ENCODE results near the gene SFXN5.

Gene SFXN5

GRCh38 chr2:72969706-72970105, 101.8 kb downstream of the SFXN5 start:
- TF ChIP-seq POLR2AphosphoS5 (IDR thresholded peaks at IDR 0.05; ENCODE audit: low read depth, low read length) (no peak), FOXP2 (optimal IDR thresholded peaks at IDR 0.05; ENCODE audit: borderline replicate concordance, extremely low read depth, extremely low read length, insufficient read depth) (no peak), SIN3A (IDR thresholded peaks at IDR 0.05; ENCODE audit: borderline replicate concordance, insufficient read depth, low read length) (no peak), REST (IDR thresholded peaks at IDR 0.05; ENCODE audit: insufficient read depth in 1 of 2, low read depth in 2 of 2, low read length in 2 of 2) (no peak)

GRCh38 chr2:72968286-72968685, 103.2 kb downstream of the SFXN5 start:
- TF ChIP-seq POLR2AphosphoS5 (IDR thresholded peaks at IDR 0.05; ENCODE audit: low read depth, low read length) (no peak), FOXP2 (optimal IDR thresholded peaks at IDR 0.05; ENCODE audit: borderline replicate concordance, extremely low read depth, extremely low read length, insufficient read depth) (no peak), SIN3A (IDR thresholded peaks at IDR 0.05; ENCODE audit: borderline replicate concordance, insufficient read depth, low read length) (no peak), REST (IDR thresholded peaks at IDR 0.05; ENCODE audit: insufficient read depth in 1 of 2, low read depth in 2 of 2, low read length in 2 of 2) (no peak), TAF1 (IDR thresholded peaks at IDR 0.05; ENCODE audit: borderline replicate concordance, insufficient read depth, low read length) (no peak)

GRCh38 chr2:72965770-72966450, 105.6 kb downstream of the SFXN5 start:
- TF ChIP-seq SIN3A (IDR thresholded peaks at IDR 0.05; ENCODE audit: borderline replicate concordance, insufficient read depth, low read length) (no peak), FOXP2 (optimal IDR thresholded peaks at IDR 0.05; ENCODE audit: borderline replicate concordance, extremely low read depth, extremely low read length, insufficient read depth) (no peak), TAF1 (IDR thresholded peaks at IDR 0.05; ENCODE audit: borderline replicate concordance, insufficient read depth, low read length) (no peak), REST (IDR thresholded peaks at IDR 0.05; ENCODE audit: insufficient read depth in 1 of 2, low read depth in 2 of 2, low read length in 2 of 2) (no peak), POLR2AphosphoS5 (IDR thresholded peaks at IDR 0.05; ENCODE audit: low read depth, low read length) (no peak)

- TF ChIP-seq TAF1 (IDR thresholded peaks at IDR 0.05; ENCODE audit: borderline replicate concordance, insufficient read depth, low read length) (no peak), SIN3A (IDR thresholded peaks at IDR 0.05; ENCODE audit: borderline replicate concordance, insufficient read depth, low read length) (no peak), REST (IDR thresholded peaks at IDR 0.05; ENCODE audit: insufficient read depth in 1 of 2, low read depth in 2 of 2, low read length in 2 of 2) (no peak), FOXP2 (optimal IDR thresholded peaks at IDR 0.05; ENCODE audit: borderline replicate concordance, extremely low read depth, extremely low read length, insufficient read depth) (no peak), POLR2AphosphoS5 (IDR thresholded peaks at IDR 0.05; ENCODE audit: low read depth, low read length) (no peak)
These were observed 106.5 kb downstream of the SFXN5 start for GRCh38 chr2:72965016-72965415.

All from PFSK-1 (cell line).